ENCODE results near the gene TREM2. TPM values are rescaled to one million over a fixed set of nuclear protein-coding genes. Genes with fewer than 3 reads are reported as not detected.

TREM2 gene
- total and polyA plus RNA-seq, 2 donors (not counting 1 experiment from before 2014, with no cell fraction given) = 0.33 TPM; not detected in 1

- ATAC-seq (ENCODE audit: low read depth) (no peak), DNase-seq (no peak)
- no peak overlapping the region for H3K9ac ChIP-seq (ENCODE audit: low read length)
- no peaks in the 10 kb centered on the region for H3K27me3 ChIP-seq (replicated peaks in 1 of 4; ENCODE audit: control extremely low read depth in 1 of 4, control insufficient read depth in 3 of 4, insufficient read depth in 4 of 4, low read length in 3 of 4)
- WGBS (ENCODE audit: insufficient coverage) = no CpG with 5 or more reads among the region's 1 CpG
- no peaks in the 10 kb centered on the region for H3K79me2 ChIP-seq (ENCODE audit: control insufficient read depth, insufficient read depth, low read length)
- Mint-ChIP-seq H3K4me1 (peaks cover 49% of the 10 kb centered on the region), H3K27ac (no peak overlapping the region), H3K9me3 (ENCODE audit: insufficient read depth) (no peaks in the 10 kb centered on the region), H3K27me3 (peaks cover 3% of the 10 kb centered on the region), H3K4me3 (no peak overlapping the region)
- H4K20me1 ChIP-seq (ENCODE audit: control insufficient read depth, insufficient read depth, low read length, poor library complexity, severe bottlenecking) = no peaks in the 10 kb centered on the region
- no peak overlapping the region for H3K4me3 ChIP-seq (ENCODE audit: control extremely low read depth in 1 of 5, extremely low read depth in 1 of 5, insufficient read depth in 1 of 5, low read depth in 2 of 5, low read length in 4 of 5)
- H3K9me3 ChIP-seq (ENCODE audit: control extremely low read depth in 1 of 3, control insufficient read depth in 2 of 3, insufficient read depth in 1 of 3, low read length in 2 of 3) = no peaks in the 10 kb centered on the region
- TF ChIP-seq CTCF (IDR thresholded peaks at IDR 0.05) (no peak), EZH2 (IDR thresholded peaks at IDR 0.05; ENCODE audit: borderline replicate concordance, insufficient read depth, low read depth, low read length, poor library complexity, severe bottlenecking) (no peak)
- CTCF ChIA-PET = interaction anchor here (0.9 to 2.4 kb wide), 11 partner anchors 8 to 97 kb away, joined by 3 to 11 read pairs (median 7); partner anchors contain the start of gene TREML2
- no peaks in the 10 kb centered on the region for H3K36me3 ChIP-seq (replicated peaks in 1 of 2; ENCODE audit: control extremely low read depth in 1 of 2, control insufficient read depth in 1 of 2, extremely low read depth in 1 of 2, insufficient read depth in 2 of 2, low read length in 1 of 2)
- no peak overlapping the region for H3K4me2 ChIP-seq (replicated peaks; ENCODE audit: low read depth, low read length, poor library complexity, severe bottlenecking)
- POLR2A ChIA-PET = no interaction called here
- intact Hi-C loops (cut with micrococcal nuclease) = loop anchor here (5.0 kb wide), 1 partner anchor 136 kb away; no protein-coding TSS in a partner anchor
- H2AFZ ChIP-seq (ENCODE audit: insufficient read depth, low read depth, low read length, poor library complexity, severe bottlenecking) = no peak overlapping the region
- no peak overlapping the region for H3K27ac ChIP-seq (ENCODE audit: low read length in 2 of 2)
- H3K4me1 ChIP-seq (ENCODE audit: control insufficient read depth in 2 of 2, insufficient read depth in 2 of 2, low read length in 2 of 2) = peaks cover 43% of the 10 kb centered on the region in 2 donors
These were observed 18.6 kb upstream of the TREM2 start for GRCh38 chr6:41181566-41181965.

DNA sequence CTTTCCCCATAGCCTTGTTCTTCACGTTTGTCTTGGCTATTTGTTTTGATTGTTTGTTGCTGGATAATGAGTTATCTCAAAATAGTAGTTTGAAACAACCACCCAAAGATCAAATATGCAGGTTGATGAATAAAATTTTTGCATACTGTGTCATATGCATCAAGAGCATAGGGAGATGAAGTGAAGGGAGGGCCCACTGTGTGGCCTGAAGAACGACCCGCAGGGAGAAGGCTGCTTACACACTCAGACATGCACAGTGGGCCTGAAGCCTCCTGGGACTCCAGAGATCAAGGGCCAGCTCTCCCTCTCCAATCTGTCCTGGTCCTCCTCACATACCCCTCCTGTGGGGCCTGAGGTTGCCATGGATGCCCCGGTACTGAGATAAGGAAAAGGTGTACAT is 16.2 kb upstream of the TREM2 start:
- Mint-ChIP-seq H3K27me3 (peaks cover 5% of the 10 kb centered on the region), H3K9me3 (ENCODE audit: insufficient read depth) (no peaks in the 10 kb centered on the region), H3K4me1 (peaks cover 33% of the 10 kb centered on the region), H3K4me3 (no peak overlapping the region), H3K27ac (no peak overlapping the region)
- Histone ChIP-seq H3K4me1 (ENCODE audit: control insufficient read depth in 2 of 2, insufficient read depth in 2 of 2, low read length in 2 of 2) (peaks cover 20 to 22% of the 10 kb centered on the region in 2 donors), H4K20me1 (ENCODE audit: control insufficient read depth, insufficient read depth, low read length, poor library complexity, severe bottlenecking) (no peaks in the 10 kb centered on the region), H3K9me3 (ENCODE audit: control extremely low read depth in 1 of 3, control insufficient read depth in 2 of 3, insufficient read depth in 1 of 3, low read length in 2 of 3) (no peaks in the 10 kb centered on the region), H3K27ac (ENCODE audit: low read length in 2 of 2) (no peak overlapping the region), H3K4me2 (replicated peaks; ENCODE audit: low read depth, low read length, poor library complexity, severe bottlenecking) (no peak overlapping the region), H3K36me3 (replicated peaks in 1 of 2; ENCODE audit: control extremely low read depth in 1 of 2, control insufficient read depth in 1 of 2, extremely low read depth in 1 of 2, insufficient read depth in 2 of 2, low read length in 1 of 2) (no peaks in the 10 kb centered on the region), H3K27me3 (replicated peaks in 1 of 4; ENCODE audit: control extremely low read depth in 1 of 4, control insufficient read depth in 3 of 4, insufficient read depth in 4 of 4, low read length in 3 of 4) (no peaks in the 10 kb centered on the region), H3K4me3 (ENCODE audit: control extremely low read depth in 1 of 5, extremely low read depth in 1 of 5, insufficient read depth in 1 of 5, low read depth in 2 of 5, low read length in 4 of 5) (no peak overlapping the region), H3K9ac (ENCODE audit: low read length) (no peak overlapping the region), H3K79me2 (ENCODE audit: control insufficient read depth, insufficient read depth, low read length) (no peaks in the 10 kb centered on the region), H2AFZ (ENCODE audit: insufficient read depth, low read depth, low read length, poor library complexity, severe bottlenecking) (no peak overlapping the region)
- POLR2A ChIA-PET = no interaction called here
- 67% methylated on average over 2 of the region's 4 CpGs for WGBS (ENCODE audit: insufficient coverage)
- DNase-seq = no peak
- CTCF ChIA-PET = no interaction called here
- no peak for ATAC-seq (ENCODE audit: low read depth)
- intact Hi-C loops (cut with micrococcal nuclease) = no loop called here
- no peak for TF ChIP-seq CTCF (IDR thresholded peaks at IDR 0.05)
- no peak for TF ChIP-seq EZH2 (IDR thresholded peaks at IDR 0.05; ENCODE audit: borderline replicate concordance, insufficient read depth, low read depth, low read length, poor library complexity, severe bottlenecking)

All from B cell (primary cell).